Renal pelvis (tissue), 4 donors: ENCODE data around the gene GDF2. TPM values are rescaled to one million over a fixed set of nuclear protein-coding genes. Genes with fewer than 3 reads are reported as not detected.

Experiments used
- DNase-seq: peaks from one replicate; pipeline ENCODE4 v3.0.0-alpha.2; 2013
- polyA plus RNA-seq, 3 donors: library from polyadenylated mRNA; unstranded; fragments of 120-200 nt; gene quantifications; one replicate each; pipeline ENCODE4 v1.2.1, GENCODE V29; 2013; ENCODE audit not compliant: insufficient read length in 3 of 3

The GDF2 gene
- polyA plus RNA-seq, 3 donors = not detected

GRCh38 chr10:47350671-47351640, 28.7 kb downstream of the GDF2 start:
- DNase-seq = no peak

GRCh38 chr10:47351899-47352815, 29.9 kb downstream of the GDF2 start:
- no peak for DNase-seq

- DNase-seq = no peak
These were observed 31.1 kb downstream of the GDF2 start for GRCh38 chr10:47353351-47353750.

- no peak for DNase-seq
These were observed 31.9 kb downstream of the GDF2 start for GRCh38 chr10:47354165-47354564.

GRCh38 chr10:47354900-47355299, 32.6 kb downstream of the GDF2 start:
- DNase-seq = no peak

- DNase-seq = no peak
These were observed 34.5 kb downstream of the GDF2 start for GRCh38 chr10:47356708-47357107.

GRCh38 chr10:47357131-47357582, 34.9 kb downstream of the GDF2 start:
- no peak for DNase-seq

- no peak for DNase-seq
These were observed 35.7 kb downstream of the GDF2 start for GRCh38 chr10:47357911-47358310.

GRCh38 chr10:47358457-47358856, 36.2 kb downstream of the GDF2 start:
- DNase-seq = no peak

- no peak for DNase-seq
These were observed 36.8 kb downstream of the GDF2 start for GRCh38 chr10:47359101-47359500.

- no peak for DNase-seq
These were observed 37.6 kb downstream of the GDF2 start for GRCh38 chr10:47359626-47360418.

- DNase-seq = no peak
These were observed 38.3 kb downstream of the GDF2 start for GRCh38 chr10:47360419-47361040.

GRCh38 chr10:47361293-47361692, 39.0 kb downstream of the GDF2 start:
- DNase-seq = peak; percentile 22

- DNase-seq = no peak
These were observed 39.9 kb downstream of the GDF2 start for GRCh38 chr10:47362199-47362598.

GRCh38 chr10:47363781-47364180, 41.5 kb downstream of the GDF2 start:
- no peak for DNase-seq

- no peak for DNase-seq
These were observed 42.1 kb downstream of the GDF2 start for GRCh38 chr10:47364366-47364765.

- no peak for DNase-seq
These were observed 42.7 kb downstream of the GDF2 start for GRCh38 chr10:47364911-47365310.

GRCh38 chr10:47365431-47366180, 43.4 kb downstream of the GDF2 start:
- no peak for DNase-seq

- DNase-seq = no peak
These were observed 44.0 kb downstream of the GDF2 start for GRCh38 chr10:47366181-47366631.

- DNase-seq = no peak
These were observed 44.6 kb downstream of the GDF2 start for GRCh38 chr10:47366731-47367460.
